K562 (cell line): ENCODE measurements around the gene NOTCH1. TPM values are rescaled to one million over a fixed set of nuclear protein-coding genes. Genes with fewer than 3 reads are reported as not detected.

Experiments used
- BHLHE40 ChIP-seq: IDR thresholded peaks from 2 replicates; pipeline ENCODE4 v1.6.1; 2011; ENCODE audit warnings: low read length, improper control_type of control experiment
- DDX20 ChIP-seq: fragments of 450-650 bp; IDR thresholded peaks from 2 replicates; pipeline ENCODE4 v1.6.1; 2016; ENCODE audit warnings: missing genetic modification characterization, low read depth, mild to moderate bottlenecking, missing compliant biosample characterization, moderate library complexity
- ELK3 ChIP-seq: fragments of 450-650 bp; formaldehyde crosslinking; IDR thresholded peaks from 2 replicates; pipeline ENCODE4 v1.4.0; 2020; ENCODE audit warnings: mild to moderate bottlenecking
- EP400 ChIP-seq: fragments of 450-650 bp; IDR thresholded peaks from 2 replicates; pipeline ENCODE4 v1.6.1; 2017; ENCODE audit warnings: antibody characterized with exemption, mild to moderate bottlenecking, moderate library complexity
- HMGN3 ChIP-seq: IDR thresholded peaks from 2 replicates; pipeline ENCODE4 v1.6.1; 2011; ENCODE audit warnings: borderline replicate concordance, low read depth, mild to moderate bottlenecking, mixed read lengths, low read length; ENCODE audit not compliant: insufficient read length; ENCODE audit errors: extremely low read depth
- IRF1 ChIP-seq: sonication (generic); formaldehyde crosslinking; IDR thresholded peaks from 2 replicates; pipeline ENCODE4 v1.8.0; 2022; ENCODE audit warnings: missing genetic modification reagents, mild to moderate bottlenecking, borderline replicate concordance
- MLLT1 ChIP-seq, 2 experiments: fragments of 450-650 bp; IDR thresholded peaks; 2 replicates each; pipeline ENCODE4 v1.6.1; 2016
- NR2C1 ChIP-seq, 2 experiments: fragments of 450-650 bp; IDR thresholded peaks; 2 replicates each; pipeline ENCODE4 v1.6.1; 2017; ENCODE audit warnings: mild to moderate bottlenecking in 2 of 2, antibody characterized with exemption in 1 of 2, inconsistent platforms in 1 of 2, missing compliant biosample characterization in 1 of 2, missing genetic modification characterization in 1 of 2
- RREB1 ChIP-seq: fragments of 250-450 bp; sonication (Bioruptor Pico); IDR thresholded peaks from 2 replicates; pipeline ENCODE4 v1.4.0; 2020
- SMARCE1 ChIP-seq: fragments of 450-650 bp; IDR thresholded peaks from 2 replicates; pipeline ENCODE4 v1.7.1; 2016; ENCODE audit warnings: mild to moderate bottlenecking
- ZBTB5 ChIP-seq: fragments of 450-650 bp; IDR thresholded peaks from 2 replicates; pipeline ENCODE4 v1.6.1; 2017; ENCODE audit warnings: antibody characterized with exemption
- ZC3H8 ChIP-seq: fragments of 450-650 bp; IDR thresholded peaks from 2 replicates; pipeline ENCODE4 v1.6.1; 2017
- ZFX ChIP-seq: sonication (generic); formaldehyde crosslinking; IDR thresholded peaks from 2 replicates; pipeline ENCODE4 v1.8.0; 2022; ENCODE audit warnings: mild to moderate bottlenecking, missing genetic modification reagents, moderate library complexity
- ZKSCAN1 ChIP-seq: fragments of 150-350 bp; IDR thresholded peaks from 2 replicates; pipeline ENCODE4 v1.6.1; 2016; ENCODE audit warnings: low read depth, low read length
- ZNF224 ChIP-seq: sonication (generic); formaldehyde crosslinking; IDR thresholded peaks from 2 replicates; pipeline ENCODE4 v1.8.0; 2022; ENCODE audit warnings: mild to moderate bottlenecking, missing genetic modification reagents
- ZNF41 ChIP-seq: fragments of 250-450 bp; sonication (Bioruptor Pico); conservative IDR thresholded peaks from 2 replicates; pipeline ENCODE4 v1.4.0; 2020; ENCODE audit warnings: mild to moderate bottlenecking
- ZNF780A ChIP-seq: fragments of 250-450 bp; sonication (Bioruptor Pico); IDR thresholded peaks from 2 replicates; pipeline ENCODE4 v1.5.0; 2021; ENCODE audit warnings: mild to moderate bottlenecking
- polyA plus RNA-seq, 8 experiments: library from polyadenylated mRNA; depleted of rRNA in 4 of 8; stranded (reverse) in 5 of 8; unstranded in 3 of 8; fragments of >200 nt; fragmentation: Nextera tagmentation in 2 of 8; fragmentation: Illumina TruSeq in 1 of 8; extraction: Ambion mirVana in 2 of 8; extraction: Trizol in 1 of 8; gene quantifications; 2 replicates each; pipeline versions ENCODE4 v1.2.1 to v1.2.3, GENCODE V29; 2011 to 2014; ENCODE audit warnings: inconsistent platforms in 1 of 8, missing spikeins in 1 of 8
- total RNA-seq, 7 experiments: library from RNA; depleted of rRNA in 6 of 7; stranded (reverse); fragments of >200 nt in 6 of 7; fragmentation: Illumina TruSeq in 2 of 7; extraction: Trizol in 2 of 7; gene quantifications; 2 replicates each; pipeline versions ENCODE4 v1.2.1 to v1.2.3, GENCODE V29; 2011 to 2021; ENCODE audit warnings: low replicate concordance in 1 of 7

NOTCH1 gene
- total and polyA plus RNA-seq, 9 of the 15 experiments (the other 6 are each of a cell fraction or from before 2014, with no cell fraction given), result 0.03 to 31.4 (median 2.3) TPM

GRCh38 chr9:136587145-136587943 lies 41.5 kb upstream of the NOTCH1 start (continued):
- TF ChIP-seq EP400 (no peak), DDX20 (tag) (no peak), ZKSCAN1 (no peak), ZNF224 (CRISPR knock-in tag) (no peak), BHLHE40 (peak; percentile 69), ZNF41 (no peak), HMGN3 (peak; percentile 54), RREB1 (no peak), ZC3H8 (no peak), ZNF780A (CRISPR knock-in tag) (no peak), MLLT1 (IDR thresholded peaks at IDR 0.05) (no peak), ELK3 (CRISPR knock-in tag) (no peak), ZFX (CRISPR knock-in tag) (peak; percentile 77), NR2C1 (IDR thresholded peaks at IDR 0.05) (no peak), NR2C1 (tag; IDR thresholded peaks at IDR 0.05) (no peak), IRF1 (no peak), ZBTB5 (no peak), SMARCE1 (no peak; the same call in 1 of the 2 replicates)
